Measurements from ENCODE around the gene LCN9. TPM values are rescaled to one million over a fixed set of nuclear protein-coding genes. Genes with fewer than 3 reads are reported as not detected.

LCN9 gene, protein sequence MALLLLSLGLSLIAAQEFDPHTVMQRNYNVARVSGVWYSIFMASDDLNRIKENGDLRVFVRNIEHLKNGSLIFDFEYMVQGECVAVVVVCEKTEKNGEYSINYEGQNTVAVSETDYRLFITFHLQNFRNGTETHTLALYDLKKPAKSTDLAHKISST
- not detected in 2 replicates for total RNA-seq

DNA sequence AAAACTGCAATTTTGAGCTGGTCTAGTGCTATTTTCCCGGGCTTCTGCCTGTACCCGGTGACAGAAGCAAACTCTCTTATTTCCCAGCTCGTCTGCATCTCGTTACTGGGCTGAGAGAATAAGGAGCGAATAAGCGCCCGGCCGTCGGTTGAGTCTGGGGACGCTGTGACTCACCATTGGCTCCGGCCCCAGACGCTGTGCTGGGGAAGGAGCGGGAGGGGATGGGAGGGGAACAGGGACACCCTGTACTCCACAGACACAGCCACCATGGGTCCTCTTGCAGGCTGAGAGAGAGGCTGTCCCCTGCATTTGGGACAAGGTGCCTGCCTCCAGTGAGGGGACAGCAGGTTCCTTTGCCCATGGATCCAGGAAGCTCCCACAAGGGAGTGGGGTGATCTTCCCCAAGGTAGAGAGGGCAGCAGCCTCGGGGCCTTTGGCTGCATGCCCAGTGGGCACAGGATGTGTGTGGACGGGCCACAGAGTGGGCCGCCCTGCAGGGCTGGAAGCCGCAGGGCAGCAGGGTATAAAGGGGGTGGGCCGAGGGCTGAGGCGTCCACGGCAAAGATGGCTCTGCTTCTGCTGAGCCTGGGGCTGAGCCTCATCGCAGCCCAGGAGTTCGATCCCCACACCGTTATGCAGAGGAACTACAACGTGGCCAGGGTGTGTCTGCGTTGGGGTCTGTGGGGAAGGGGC is at the start of gene LCN9:
TSS of gene LCN9 (plus strand) at position 552 of the 693 bp plus-strand sequence. CDS start at position 565, 13 bp downstream.

DNA sequence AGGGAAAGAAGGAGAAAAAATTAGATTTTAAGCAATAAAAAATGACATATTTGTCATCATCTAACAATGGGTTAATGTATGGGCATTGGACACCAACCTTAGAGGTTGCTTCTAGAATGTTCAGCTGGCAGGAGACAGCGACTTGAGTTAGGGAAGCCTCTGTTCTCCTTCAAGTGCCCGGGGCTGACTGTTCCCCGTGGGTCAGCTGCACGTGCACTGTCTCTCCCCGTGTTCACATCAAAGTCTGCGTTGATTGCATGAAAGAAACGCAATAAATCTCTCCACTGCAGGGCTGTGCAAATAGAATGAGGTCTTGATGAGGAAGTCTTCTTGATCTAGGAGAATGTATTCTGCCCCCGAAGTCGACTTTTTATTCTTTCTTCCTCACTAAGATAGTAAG is 23.9 kb upstream of the LCN9 start, which contains the start of gene GLT6D1:
TSS of gene GLT6D1 (minus strand) at position 345 of the 400 bp plus-strand sequence. CDS start 353 bp downstream, outside the sequence.

DNA sequence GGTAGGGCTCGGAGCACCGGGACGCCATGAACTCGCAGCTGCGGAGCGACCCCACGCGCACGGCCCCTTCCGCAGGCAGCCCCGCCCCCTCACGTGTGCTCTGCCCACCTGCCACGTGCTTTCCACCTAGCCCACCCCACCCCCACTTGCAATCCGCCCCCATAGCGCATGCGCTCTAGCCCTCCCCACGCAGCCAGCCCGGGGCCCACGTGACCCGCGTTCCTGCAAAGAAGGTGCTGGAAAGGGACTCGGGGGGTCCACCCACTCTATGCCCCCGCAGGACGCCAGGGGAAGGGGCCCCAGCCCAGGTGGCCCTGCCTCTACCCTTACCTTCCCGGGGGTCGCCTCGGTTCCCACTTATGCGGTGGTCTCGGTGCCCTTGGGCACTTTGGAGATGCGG is 36.3 kb downstream of the LCN9 start, which contains the start of gene SOHLH1:
TSS of gene SOHLH1 (minus strand) at position 42 of the 400 bp plus-strand sequence. CDS start at position 28, 14 bp downstream.

DNA sequence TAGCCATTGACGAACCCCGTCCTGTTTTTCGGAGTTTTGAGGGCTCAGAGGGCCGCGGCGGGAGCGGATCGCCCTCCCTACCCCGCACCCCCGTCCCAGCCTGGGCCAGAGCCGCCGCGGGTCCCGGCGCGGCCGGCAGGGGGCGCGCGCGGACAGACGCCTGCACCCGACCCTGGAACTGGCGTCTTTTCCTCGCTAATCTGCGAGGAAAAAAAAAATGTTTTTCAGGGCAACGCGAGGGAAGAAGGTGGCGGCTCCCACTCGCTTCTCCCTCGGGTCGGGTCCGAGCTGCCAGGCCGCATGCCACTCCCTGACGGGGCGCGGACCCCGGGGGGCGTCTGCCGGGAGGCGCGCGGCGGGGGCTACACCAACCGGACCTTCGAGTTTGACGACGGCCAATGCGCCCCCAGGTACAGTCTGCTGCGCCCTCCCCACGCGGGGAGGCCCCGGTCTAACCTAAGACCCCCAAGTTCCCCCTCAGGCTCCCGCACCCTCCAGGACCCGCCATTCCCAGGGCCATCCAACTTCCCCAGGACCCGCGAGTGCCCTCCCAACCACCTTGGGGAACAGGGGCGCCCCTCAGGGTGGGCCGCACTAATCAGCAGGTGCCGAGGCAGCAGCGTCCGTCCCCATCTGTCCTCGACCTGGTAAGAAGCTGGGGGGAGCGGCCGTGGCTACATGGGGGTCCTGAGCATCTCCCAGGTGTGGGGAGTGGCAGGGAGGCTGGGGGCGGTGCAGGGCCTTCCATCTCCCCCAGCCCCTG is 39.0 kb downstream of the LCN9 start, which contains the start of gene KCNT1:
TSS of gene KCNT1 (plus strand) at position 227 of the 763 bp plus-strand sequence. CDS start at position 301, 74 bp downstream.

Other genes starting within 250 kb of the LCN9 start
- 10.5 and 11.5 TPM in 2 replicates for gene PPP1R26, start 183.5 kb upstream of the LCN9 start, total RNA-seq
- 10.8 and 13.6 TPM in 2 replicates for gene MRPS2, start 162.6 kb upstream of the LCN9 start, total RNA-seq
- gene LCN1, start 141.9 kb upstream of the LCN9 start, total RNA-seq, result not detected in 2 replicates
- gene OBP2A, start 117.2 kb upstream of the LCN9 start, total RNA-seq, result not detected in 2 replicates
- not detected in 2 replicates for gene PAEP, start 101.6 kb upstream of the LCN9 start, total RNA-seq
- not detected in 2 replicates for gene GLT6D1, start 23.8 kb upstream of the LCN9 start, total RNA-seq
- not detected in 2 replicates for gene SOHLH1, start 36.2 kb downstream of the LCN9 start, total RNA-seq
- gene KCNT1, start 38.9 kb downstream of the LCN9 start, total RNA-seq, result not detected in 2 replicates
- gene CAMSAP1, start 244.2 kb downstream of the LCN9 start, total RNA-seq, result 15.0 and 17.3 TPM in 2 replicates

Measured in aortic smooth muscle cell (primary cell).